Measurements from ENCODE around the gene SERPINB8.

Gene SERPINB8

DNA sequence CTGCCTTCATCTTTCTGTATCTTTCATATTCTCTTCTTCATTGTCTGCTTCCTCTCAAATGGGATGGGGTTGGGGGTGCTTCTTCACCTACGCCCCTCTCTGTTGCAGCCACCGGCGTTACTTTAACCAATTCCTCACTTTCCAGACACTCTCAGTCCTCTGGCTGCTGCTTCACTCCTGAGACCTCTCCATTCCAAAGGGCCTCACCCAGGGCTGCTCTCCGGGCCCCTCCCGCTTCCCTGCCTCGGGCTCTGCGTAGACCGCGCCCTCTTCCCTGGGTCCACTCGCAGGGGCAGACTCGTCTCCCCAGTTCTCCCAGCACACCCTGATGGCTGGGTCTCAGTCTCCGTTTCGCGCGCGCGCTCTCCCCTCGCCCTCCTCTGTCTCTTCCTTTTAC, 926 bp downstream of the SERPINB8 start:
- TF ChIP-seq, protein P1, sequence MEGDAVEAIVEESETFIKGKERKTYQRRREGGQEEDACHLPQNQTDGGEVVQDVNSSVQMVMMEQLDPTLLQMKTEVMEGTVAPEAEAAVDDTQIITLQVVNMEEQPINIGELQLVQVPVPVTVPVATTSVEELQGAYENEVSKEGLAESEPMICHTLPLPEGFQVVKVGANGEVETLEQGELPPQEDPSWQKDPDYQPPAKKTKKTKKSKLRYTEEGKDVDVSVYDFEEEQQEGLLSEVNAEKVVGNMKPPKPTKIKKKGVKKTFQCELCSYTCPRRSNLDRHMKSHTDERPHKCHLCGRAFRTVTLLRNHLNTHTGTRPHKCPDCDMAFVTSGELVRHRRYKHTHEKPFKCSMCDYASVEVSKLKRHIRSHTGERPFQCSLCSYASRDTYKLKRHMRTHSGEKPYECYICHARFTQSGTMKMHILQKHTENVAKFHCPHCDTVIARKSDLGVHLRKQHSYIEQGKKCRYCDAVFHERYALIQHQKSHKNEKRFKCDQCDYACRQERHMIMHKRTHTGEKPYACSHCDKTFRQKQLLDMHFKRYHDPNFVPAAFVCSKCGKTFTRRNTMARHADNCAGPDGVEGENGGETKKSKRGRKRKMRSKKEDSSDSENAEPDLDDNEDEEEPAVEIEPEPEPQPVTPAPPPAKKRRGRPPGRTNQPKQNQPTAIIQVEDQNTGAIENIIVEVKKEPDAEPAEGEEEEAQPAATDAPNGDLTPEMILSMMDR (IDR thresholded peaks at IDR 0.05; ENCODE audit: low read depth, low read length), result no peak
- peak overlapping the region; percentile 86 for H3K4me3 ChIP-seq (ENCODE audit: low read depth, low read length)

DNA sequence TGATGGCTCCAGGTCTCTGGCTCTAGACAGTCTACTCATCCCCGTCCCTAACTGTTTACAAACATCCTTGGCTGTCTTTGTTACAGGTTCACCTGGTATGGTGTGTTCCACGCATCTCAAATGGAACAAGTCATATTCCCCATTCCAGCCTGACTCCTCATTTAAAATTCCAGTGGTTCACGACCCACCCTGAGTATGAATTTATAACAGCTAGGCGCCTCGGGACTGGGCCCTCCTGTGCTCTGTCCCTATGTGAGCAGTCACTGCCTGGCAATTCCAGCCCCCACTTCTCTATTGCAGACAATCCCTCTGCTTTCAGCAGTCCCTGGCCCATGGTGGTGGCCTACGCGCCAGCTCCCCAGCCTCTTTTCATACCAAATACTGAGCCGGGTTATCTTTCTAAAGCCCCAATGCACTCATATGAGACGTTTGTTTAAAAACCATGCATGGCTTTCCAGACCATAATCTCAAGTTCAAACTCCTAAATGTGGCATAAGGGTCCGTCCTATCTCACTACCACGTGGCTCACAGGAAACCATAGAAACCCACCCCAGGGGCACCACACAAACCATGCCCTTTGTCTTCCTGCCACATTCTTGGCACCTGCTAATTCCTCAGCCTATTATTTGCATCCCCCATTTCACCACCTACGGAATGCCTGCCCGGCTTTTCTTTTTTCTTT, 1.6 kb downstream of the SERPINB8 start:
- TF ChIP-seq, protein P1 (IDR thresholded peaks at IDR 0.05; ENCODE audit: low read depth, low read length), result no peak
- H3K4me3 ChIP-seq (ENCODE audit: low read depth, low read length), result peak overlapping the region; percentile 86

DNA sequence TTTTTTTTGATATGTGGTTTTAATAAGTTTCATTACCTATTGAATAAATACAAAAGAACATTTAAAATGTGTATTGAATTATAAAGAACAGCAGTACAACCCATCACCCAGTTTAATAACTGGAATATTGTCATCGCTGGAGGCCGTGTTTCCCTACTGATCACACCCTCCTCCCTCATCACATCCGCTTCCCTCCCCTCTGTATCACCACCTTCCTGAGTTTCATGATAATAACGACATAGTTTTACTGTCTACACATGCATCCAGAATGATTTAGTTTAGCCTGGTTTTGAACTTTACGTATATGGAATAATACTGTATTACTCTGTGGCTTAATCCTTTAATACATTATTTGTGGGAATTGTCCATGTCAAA, 2.1 kb downstream of the SERPINB8 start:
- TF ChIP-seq, protein P1 (IDR thresholded peaks at IDR 0.05; ENCODE audit: low read depth, low read length), result no peak
- H3K4me3 ChIP-seq (ENCODE audit: low read depth, low read length), result no peak overlapping the region

DNA sequence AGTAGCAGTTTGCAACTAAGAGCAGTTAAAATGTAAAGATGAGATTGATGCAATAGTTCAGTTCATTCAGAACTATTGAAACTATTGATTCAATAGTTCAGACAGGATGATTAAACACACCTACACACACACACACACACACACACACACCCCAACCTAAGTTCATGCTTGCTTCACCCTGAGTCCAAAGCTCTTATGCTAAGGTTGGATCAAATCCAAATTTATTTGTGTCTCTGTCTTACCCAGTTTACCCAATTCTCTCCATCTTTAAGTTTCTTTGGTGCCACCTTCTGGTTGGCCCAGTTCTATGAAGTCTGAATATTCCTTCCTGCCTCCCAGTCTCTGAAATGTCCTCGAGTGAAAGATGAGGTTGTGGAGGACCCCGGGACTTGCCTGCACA, 5.1 kb downstream of the SERPINB8 start:
- no peak overlapping the region for H3K4me3 ChIP-seq (ENCODE audit: low read depth, low read length)
- TF ChIP-seq, protein P1 (IDR thresholded peaks at IDR 0.05; ENCODE audit: low read depth, low read length), result 0 out of 2 replicates have a peak, but pooled peaks have one; percentile 17

DNA sequence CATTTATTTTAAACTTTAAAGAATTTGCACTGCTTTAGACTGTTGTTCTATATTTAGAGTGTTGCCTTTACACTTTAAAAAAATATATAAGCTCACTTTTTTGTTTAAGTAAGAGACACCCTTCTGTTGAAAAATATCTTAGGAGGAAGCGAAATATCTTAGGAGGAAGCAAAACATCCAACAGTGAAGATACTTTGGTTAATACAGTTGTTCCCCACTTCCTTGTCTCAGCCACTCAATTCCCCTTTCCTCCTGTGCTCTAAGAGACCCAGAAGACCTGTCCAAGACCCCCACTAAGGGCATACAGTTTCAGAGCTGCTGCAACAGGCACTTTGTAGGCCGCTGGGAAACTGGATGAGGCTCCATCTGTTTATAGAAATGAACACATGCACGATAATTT, 5.7 kb downstream of the SERPINB8 start:
- TF ChIP-seq, protein P1 (IDR thresholded peaks at IDR 0.05; ENCODE audit: low read depth, low read length), result no peak
- no peak overlapping the region for H3K4me3 ChIP-seq (ENCODE audit: low read depth, low read length)

DNA sequence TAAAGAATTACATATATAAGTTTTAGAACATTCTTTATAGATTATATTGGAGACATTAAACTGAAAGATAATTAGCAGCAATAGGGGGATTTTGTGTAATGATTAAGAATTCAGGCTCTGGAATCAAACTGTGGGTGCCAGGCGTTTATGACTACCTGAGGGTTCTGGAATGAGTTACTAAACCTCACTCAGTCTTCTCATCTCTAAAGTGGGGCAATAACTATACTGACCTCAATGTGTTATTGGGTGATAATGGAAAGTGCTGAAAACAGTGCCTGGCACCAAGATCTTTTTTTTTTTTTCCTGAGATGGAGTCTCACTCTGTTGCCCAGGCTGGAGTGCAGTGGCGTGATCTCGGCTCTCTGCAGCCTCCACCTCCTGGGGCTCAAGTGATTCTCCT, 7.2 kb downstream of the SERPINB8 start:
- TF ChIP-seq, protein P1 (IDR thresholded peaks at IDR 0.05; ENCODE audit: low read depth, low read length), result no peak
- H3K4me3 ChIP-seq (ENCODE audit: low read depth, low read length), result no peak overlapping the region

DNA sequence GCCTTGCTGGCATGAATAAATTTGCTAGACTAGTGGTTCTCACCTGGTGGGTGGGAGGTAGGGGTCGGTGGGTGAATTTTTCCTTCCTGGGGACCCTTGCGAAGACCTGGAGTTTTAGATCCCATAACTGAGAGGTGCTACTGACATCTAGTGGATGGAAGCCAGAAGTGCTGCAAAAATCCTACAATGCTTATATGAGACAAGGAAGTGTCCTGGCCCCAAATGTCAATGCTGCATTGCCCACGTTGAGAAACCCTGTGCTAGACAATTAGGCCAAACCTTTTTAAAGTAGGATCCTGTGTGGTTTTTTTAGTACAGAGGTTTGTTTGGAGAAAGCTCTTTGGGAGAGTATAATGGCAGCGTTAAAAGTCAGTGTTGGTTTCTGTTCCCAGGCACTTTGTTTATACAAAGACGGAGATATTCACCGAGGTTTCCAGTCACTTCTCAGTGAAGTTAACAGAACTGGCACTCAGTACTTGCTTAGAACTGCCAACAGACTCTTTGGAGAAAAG, 9.6 kb downstream of the SERPINB8 start:
- peak overlapping the region; percentile 38 for H3K4me3 ChIP-seq (ENCODE audit: low read depth, low read length)
- TF ChIP-seq, protein P1 (IDR thresholded peaks at IDR 0.05; ENCODE audit: low read depth, low read length), result peak; percentile 87
